Measurements from ENCODE around the gene PTPN11.

DNA sequence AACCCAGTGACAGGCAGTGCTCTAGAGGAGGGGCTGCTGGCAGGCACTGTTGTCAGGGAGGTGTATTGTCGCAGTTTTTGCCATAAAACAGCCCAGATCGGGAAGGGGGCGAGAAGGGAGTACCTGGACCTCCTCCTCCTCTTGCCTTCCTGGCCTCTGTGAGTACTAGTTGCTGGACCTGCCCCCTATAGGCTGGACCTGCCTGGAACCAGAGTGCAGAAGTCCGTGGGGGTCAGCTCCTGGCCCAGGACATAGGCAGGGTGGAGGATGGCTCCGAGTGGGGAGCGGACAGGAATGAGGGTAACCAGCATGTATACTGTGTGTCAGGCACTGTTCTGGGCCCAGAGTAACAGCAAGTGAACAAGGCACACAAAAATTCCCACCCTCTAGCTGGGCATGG lies 116.3 kb downstream of the PTPN11 start:
- TF ChIP-seq, protein P1, sequence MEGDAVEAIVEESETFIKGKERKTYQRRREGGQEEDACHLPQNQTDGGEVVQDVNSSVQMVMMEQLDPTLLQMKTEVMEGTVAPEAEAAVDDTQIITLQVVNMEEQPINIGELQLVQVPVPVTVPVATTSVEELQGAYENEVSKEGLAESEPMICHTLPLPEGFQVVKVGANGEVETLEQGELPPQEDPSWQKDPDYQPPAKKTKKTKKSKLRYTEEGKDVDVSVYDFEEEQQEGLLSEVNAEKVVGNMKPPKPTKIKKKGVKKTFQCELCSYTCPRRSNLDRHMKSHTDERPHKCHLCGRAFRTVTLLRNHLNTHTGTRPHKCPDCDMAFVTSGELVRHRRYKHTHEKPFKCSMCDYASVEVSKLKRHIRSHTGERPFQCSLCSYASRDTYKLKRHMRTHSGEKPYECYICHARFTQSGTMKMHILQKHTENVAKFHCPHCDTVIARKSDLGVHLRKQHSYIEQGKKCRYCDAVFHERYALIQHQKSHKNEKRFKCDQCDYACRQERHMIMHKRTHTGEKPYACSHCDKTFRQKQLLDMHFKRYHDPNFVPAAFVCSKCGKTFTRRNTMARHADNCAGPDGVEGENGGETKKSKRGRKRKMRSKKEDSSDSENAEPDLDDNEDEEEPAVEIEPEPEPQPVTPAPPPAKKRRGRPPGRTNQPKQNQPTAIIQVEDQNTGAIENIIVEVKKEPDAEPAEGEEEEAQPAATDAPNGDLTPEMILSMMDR (conservative IDR thresholded peaks at IDR 0.05; ENCODE audit: low read depth, low read length), result no peak
- no peak for TF ChIP-seq EZH2 (IDR thresholded peaks at IDR 0.05; ENCODE audit: low read length, unreplicated experiment)

Measured in PC-3 (cell line).